Measurements from ENCODE around the gene VPREB3. TPM values are rescaled to one million over a fixed set of nuclear protein-coding genes. Genes with fewer than 3 reads are reported as not detected.
A peak's percentile ranks its signal among the peaks of the same experiment; 100 is the strongest.

Gene VPREB3
- total and polyA plus RNA-seq, 8 donors = 1.1 to 8.7 (median 7.8) TPM; not detected in 5

GRCh38 chr22:23774922-23775436 is 20.8 kb upstream of the VPREB3 start:
- DNase-seq = peak in 1 of 2 donors; percentile 55
- whole genome bisulfite sequencing, 5 donors = 77 to 94% (median 84%) methylated on average over 2 of the region's 2 CpGs
- no peak for TF ChIP-seq POLR2AphosphoS5 (IDR thresholded peaks at IDR 0.05)
- Histone ChIP-seq H3K36me3 (no peaks in the 10 kb centered on the region), H3K27me3 (peaks cover 0 to 5% (median 0%) of the 10 kb centered on the region in 3 donors), H3K9me3 (no peaks in the 10 kb centered on the region), H3K4me3 (no peak overlapping the region), H3K27ac (peak overlapping the region in 1 of 5 donors; percentile 70), H3K4me1 (peaks cover 27 to 60% (median 47%) of the 10 kb centered on the region in 4 donors)
- intact Hi-C loops (cut with DNase I; ENCODE audit: low total_unique reads) = no loop called here

DNA sequence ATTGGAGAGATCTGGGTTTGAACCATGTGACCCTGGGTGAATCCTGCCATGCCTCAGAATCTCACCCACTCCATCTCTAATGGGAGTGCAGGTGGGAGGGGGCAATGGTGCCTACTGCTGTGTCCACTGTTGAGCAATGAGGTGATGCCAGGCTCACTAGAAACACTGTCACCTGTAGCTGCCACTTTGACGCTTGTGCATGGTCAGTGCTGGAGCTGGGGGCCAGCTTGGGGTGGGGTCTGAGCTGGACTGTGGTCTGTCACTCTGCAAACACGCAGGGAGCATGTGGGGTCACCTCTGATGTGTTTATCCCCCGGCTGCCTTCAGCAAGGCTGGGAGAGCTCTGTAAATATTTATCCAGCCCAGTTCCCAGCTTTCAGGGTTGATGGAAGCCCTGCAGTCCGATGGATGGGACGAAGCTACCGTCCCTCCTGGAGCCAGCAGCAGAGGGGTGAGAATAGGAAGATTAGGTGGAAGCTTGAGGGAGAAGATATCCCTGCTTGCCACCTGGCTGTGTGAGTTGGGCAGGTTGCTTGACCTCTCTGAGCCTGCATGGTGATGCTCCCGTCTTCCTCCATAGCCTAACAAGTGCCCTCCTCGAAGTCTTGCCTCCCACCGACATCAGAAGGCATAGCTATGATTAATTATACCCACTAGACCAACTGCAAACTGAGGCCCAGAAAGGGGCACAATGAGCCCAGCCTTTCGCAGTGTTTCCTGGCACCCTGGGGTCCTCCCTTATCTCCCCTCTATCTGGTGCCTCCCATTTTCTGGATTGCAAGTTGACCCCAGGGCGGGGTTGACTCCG is 20.1 kb upstream of the VPREB3 start:
- intact Hi-C loops (cut with DNase I; ENCODE audit: low total_unique reads) = no loop called here
- Histone ChIP-seq H3K4me1 (peaks cover 27 to 61% (median 49%) of the 10 kb centered on the region in 4 donors), H3K27ac (peak overlapping the region in 1 of 5 donors; percentile 70)

DNA sequence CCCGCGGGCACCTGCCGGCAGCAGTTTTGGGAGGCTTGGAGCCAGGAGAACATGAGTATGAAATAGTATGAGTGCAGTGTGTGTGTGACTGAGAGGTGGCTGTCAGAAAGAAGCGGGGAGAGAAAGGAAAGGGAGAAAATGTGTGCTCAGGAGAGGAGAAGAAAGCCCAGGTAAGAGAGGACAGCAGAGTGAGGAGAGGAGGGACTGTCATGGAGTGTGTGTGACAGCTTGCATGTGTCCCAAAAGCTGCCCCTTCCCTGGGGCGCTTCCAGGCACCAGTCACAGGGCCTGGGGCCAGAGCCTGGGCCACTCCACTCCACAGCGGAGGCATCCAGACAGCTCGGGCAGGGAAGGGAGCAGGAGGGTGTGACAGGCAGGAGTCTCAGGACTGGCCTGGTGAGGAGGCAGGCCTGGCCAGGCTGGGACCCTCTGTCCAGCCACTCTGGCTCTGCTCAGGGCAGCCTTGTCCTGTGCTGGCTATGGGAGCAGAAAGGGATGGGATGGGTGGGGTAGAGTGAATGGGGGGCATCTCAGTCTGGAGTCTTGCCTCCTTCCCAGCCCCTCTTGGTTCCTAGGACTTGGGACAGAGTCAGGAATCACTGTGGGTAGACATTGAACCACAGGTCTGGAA is 19.4 kb upstream of the VPREB3 start:
- Histone ChIP-seq H3K4me1 (peaks cover 31 to 68% (median 55%) of the 10 kb centered on the region in 4 donors), H3K36me3 (no peaks in the 10 kb centered on the region), H3K27ac (peak overlapping the region in 2 of 5 donors; percentile 32 to 70), H3K9me3 (no peaks in the 10 kb centered on the region), H3K4me3 (peak overlapping the region; percentile 49 to 57 (median 55)), H3K27me3 (peaks cover 0 to 5% (median 0%) of the 10 kb centered on the region in 3 donors)
- intact Hi-C loops (cut with DNase I; ENCODE audit: low total_unique reads) = no loop called here
- no peak for DNase-seq
- no peak for TF ChIP-seq POLR2A (IDR thresholded peaks at IDR 0.05)
- 50 to 62% (median 61%) methylated on average over 7 of the region's 7 CpGs for WGBS, 5 donors

More for the DNA sequence above, 20.1 kb upstream of the VPREB3 start:
- TF ChIP-seq POLR2AphosphoS5 (IDR thresholded peaks at IDR 0.05) (no peak), EP300 (IDR thresholded peaks at IDR 0.05) (no peak), POLR2A (IDR thresholded peaks at IDR 0.05) (no peak)
- TF ChIP-seq, protein P1, sequence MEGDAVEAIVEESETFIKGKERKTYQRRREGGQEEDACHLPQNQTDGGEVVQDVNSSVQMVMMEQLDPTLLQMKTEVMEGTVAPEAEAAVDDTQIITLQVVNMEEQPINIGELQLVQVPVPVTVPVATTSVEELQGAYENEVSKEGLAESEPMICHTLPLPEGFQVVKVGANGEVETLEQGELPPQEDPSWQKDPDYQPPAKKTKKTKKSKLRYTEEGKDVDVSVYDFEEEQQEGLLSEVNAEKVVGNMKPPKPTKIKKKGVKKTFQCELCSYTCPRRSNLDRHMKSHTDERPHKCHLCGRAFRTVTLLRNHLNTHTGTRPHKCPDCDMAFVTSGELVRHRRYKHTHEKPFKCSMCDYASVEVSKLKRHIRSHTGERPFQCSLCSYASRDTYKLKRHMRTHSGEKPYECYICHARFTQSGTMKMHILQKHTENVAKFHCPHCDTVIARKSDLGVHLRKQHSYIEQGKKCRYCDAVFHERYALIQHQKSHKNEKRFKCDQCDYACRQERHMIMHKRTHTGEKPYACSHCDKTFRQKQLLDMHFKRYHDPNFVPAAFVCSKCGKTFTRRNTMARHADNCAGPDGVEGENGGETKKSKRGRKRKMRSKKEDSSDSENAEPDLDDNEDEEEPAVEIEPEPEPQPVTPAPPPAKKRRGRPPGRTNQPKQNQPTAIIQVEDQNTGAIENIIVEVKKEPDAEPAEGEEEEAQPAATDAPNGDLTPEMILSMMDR (IDR thresholded peaks at IDR 0.05) = no peak
- Histone ChIP-seq H3K9me3 (no peaks in the 10 kb centered on the region), H3K27me3 (peaks cover 0 to 5% (median 0%) of the 10 kb centered on the region in 3 donors), H3K4me3 (no peak overlapping the region), H3K36me3 (no peaks in the 10 kb centered on the region)
- WGBS, 5 donors = 30 to 45% (median 39%) methylated on average over 9 to 12 of the region's 12 CpGs
- no peak for DNase-seq

- 3 to 13% (median 6%) methylated on average over 26 to 79 of the region's 79 CpGs for WGBS, 5 donors
- H3K27ac ChIP-seq = peak within 1 kb of the TSS in 4 of 5 donors; percentile 32 to 70 (median 50)
- peaks cover 38 to 69% (median 62%) of the 10 kb centered on the region in 4 donors for H3K4me1 ChIP-seq
- H3K36me3 ChIP-seq = no peaks in the 10 kb centered on the region
- peaks cover 0 to 5% (median 0%) of the 10 kb centered on the region in 3 donors for H3K27me3 ChIP-seq
- DNase-seq = peak; percentile 67 to 86
- intact Hi-C loops (cut with DNase I; ENCODE audit: low total_unique reads) = no loop called here
- TF ChIP-seq, protein P1 (IDR thresholded peaks at IDR 0.05) = no peak
- TF ChIP-seq POLR2A (IDR thresholded peaks at IDR 0.05) (no peak), EP300 (IDR thresholded peaks at IDR 0.05) (no peak), POLR2AphosphoS5 (IDR thresholded peaks at IDR 0.05) (no peak)
- peak within 1 kb of the TSS; percentile 49 to 57 (median 55) for H3K4me3 ChIP-seq
- no peaks in the 10 kb centered on the region for H3K9me3 ChIP-seq
Observed at GRCh38 chr22:23772649-23773473, 18.6 kb upstream of the VPREB3 start, which contains the start of gene MMP11. MMP11 (plus strand) TSS chr22:23772849; CDS start chr22:23772871, 22 bp downstream.

Data from stomach (tissue), 9 donors.